Neuronal stem cell (in vitro differentiated cells): ENCODE measurements around the gene CPEB3.

Experiments
- DNase-seq: peaks from one replicate; pipeline ENCODE4 v3.0.0-alpha.2; 2013; ENCODE audit warnings: low spot score
- H2AFZ ChIP-seq: one replicate; pipeline ENCODE4 v1.6.1; 2013; ENCODE audit warnings: mild to moderate bottlenecking, low read length, inconsistent platforms
- H2AK5ac ChIP-seq: 2 replicates; pipeline ENCODE4 v1.6.1; 2013; ENCODE audit warnings: low read depth, mild to moderate bottlenecking, inconsistent platforms, low read length, moderate library complexity, mixed read lengths
- H2BK120ac ChIP-seq: 2 replicates; pipeline ENCODE4 v1.6.1; 2013; ENCODE audit warnings: low read depth, mild to moderate bottlenecking, inconsistent platforms, low read length, moderate library complexity, mixed read lengths
- H2BK12ac ChIP-seq: one replicate; pipeline ENCODE4 v1.6.1; 2013; ENCODE audit warnings: low read length, inconsistent platforms
- H2BK15ac ChIP-seq: 2 replicates; pipeline ENCODE4 v1.6.1; 2013; ENCODE audit warnings: mild to moderate bottlenecking, low read length, inconsistent platforms, mixed read lengths
- H2BK5ac ChIP-seq: one replicate; pipeline ENCODE4 v1.6.1; 2013; ENCODE audit warnings: inconsistent platforms, mild to moderate bottlenecking, low read length, moderate library complexity
- H3K14ac ChIP-seq: one replicate; pipeline ENCODE4 v1.6.1; 2013; ENCODE audit warnings: low read length, inconsistent platforms
- H3K18ac ChIP-seq: 2 replicates; pipeline ENCODE4 v1.6.1; 2013; ENCODE audit warnings: low read length, inconsistent platforms
- H3K23ac ChIP-seq: 2 replicates; pipeline ENCODE4 v1.6.1; 2013; ENCODE audit warnings: low read depth, mild to moderate bottlenecking, mixed read lengths, low read length, inconsistent platforms; ENCODE audit not compliant: poor library complexity
- H3K27ac ChIP-seq: replicated peaks from 3 replicates; pipeline ENCODE4 v1.5.1; 2013; ENCODE audit warnings: low read length, inconsistent platforms
- H3K27me3 ChIP-seq, 3 experiments: 2 replicates each; pipeline ENCODE4 v1.6.1; 2013; ENCODE audit warnings: low read length in 3 of 3, mild to moderate bottlenecking in 2 of 3, inconsistent platforms in 1 of 3, low read depth in 1 of 3, mixed read lengths in 1 of 3, moderate library complexity in 1 of 3; ENCODE audit not compliant: control insufficient read depth in 3 of 3, insufficient read depth in 3 of 3
- H3K36me3 ChIP-seq, 2 donors: replicated peaks in 1 of 2; 2 replicates each; pipeline ENCODE4 v1.6.1; 2013; ENCODE audit warnings: low read length in 2 of 2; ENCODE audit not compliant: control insufficient read depth in 2 of 2, insufficient read depth in 2 of 2
- H3K4ac ChIP-seq: 2 replicates; pipeline ENCODE4 v1.6.1; 2013; ENCODE audit warnings: inconsistent platforms, mild to moderate bottlenecking, low read length, moderate library complexity
- H3K4me1 ChIP-seq, 2 donors: 1 replicate in 1 of 2; 2 replicates in 1 of 2; pipeline ENCODE4 v1.6.1; 2013; ENCODE audit warnings: low read length in 2 of 2, low read depth in 1 of 2; ENCODE audit not compliant: control insufficient read depth in 2 of 2, insufficient read depth in 1 of 2
- H3K4me2 ChIP-seq: one replicate; pipeline ENCODE4 v1.6.1; 2013; ENCODE audit warnings: mild to moderate bottlenecking, low read length, inconsistent platforms; ENCODE audit not compliant: insufficient read depth, poor library complexity, severe bottlenecking
- H3K4me3 ChIP-seq, 2 donors: 2 replicates each; pipeline ENCODE4 v1.5.1; 2013; ENCODE audit warnings: low read length in 2 of 2, mild to moderate bottlenecking in 2 of 2, inconsistent platforms in 1 of 2, moderate library complexity in 1 of 2
- H3K79me1 ChIP-seq: one replicate; pipeline ENCODE4 v1.6.1; 2013; ENCODE audit warnings: low read depth, mild to moderate bottlenecking, inconsistent platforms, low read length, moderate library complexity
- H3K9ac ChIP-seq: one replicate; pipeline ENCODE4 v1.6.1; 2013; ENCODE audit warnings: mild to moderate bottlenecking, low read depth, low read length, inconsistent platforms; ENCODE audit not compliant: poor library complexity
- H3K9me3 ChIP-seq, 2 donors: replicated peaks in 1 of 2; 2 replicates each; pipeline versions ENCODE3 to v1.6.1; 2013; ENCODE audit warnings: low read length in 2 of 2, mild to moderate bottlenecking in 2 of 2, inconsistent platforms in 1 of 2, low read depth in 1 of 2, mixed read lengths in 1 of 2, moderate library complexity in 1 of 2; ENCODE audit not compliant: control insufficient read depth in 2 of 2, insufficient read depth in 1 of 2
- H4K8ac ChIP-seq: one replicate; pipeline ENCODE4 v1.6.1; 2013; ENCODE audit warnings: low read depth, mild to moderate bottlenecking, inconsistent platforms, low read length, moderate library complexity
- H4K91ac ChIP-seq: one replicate; pipeline ENCODE4 v1.6.1; 2013; ENCODE audit warnings: low read length, low read depth, mild to moderate bottlenecking, inconsistent platforms; ENCODE audit not compliant: poor library complexity
- WGBS, 2 donors: extraction: QIAGEN DNeasy Blood & Tissue Kit; methylation state at CpG; one replicate each; pipeline ENCODE4 v1.1.7; 2013; ENCODE audit warnings: missing lambda C conversion rate in 2 of 2, mixed read lengths in 1 of 2; ENCODE audit not compliant: insufficient read length in 2 of 2, insufficient replicate concordance in 1 of 2; ENCODE audit errors: extremely low coverage in 2 of 2; 5-methylcytosine and 5-hydroxymethylcytosine counted together

The CPEB3 gene

DNA sequence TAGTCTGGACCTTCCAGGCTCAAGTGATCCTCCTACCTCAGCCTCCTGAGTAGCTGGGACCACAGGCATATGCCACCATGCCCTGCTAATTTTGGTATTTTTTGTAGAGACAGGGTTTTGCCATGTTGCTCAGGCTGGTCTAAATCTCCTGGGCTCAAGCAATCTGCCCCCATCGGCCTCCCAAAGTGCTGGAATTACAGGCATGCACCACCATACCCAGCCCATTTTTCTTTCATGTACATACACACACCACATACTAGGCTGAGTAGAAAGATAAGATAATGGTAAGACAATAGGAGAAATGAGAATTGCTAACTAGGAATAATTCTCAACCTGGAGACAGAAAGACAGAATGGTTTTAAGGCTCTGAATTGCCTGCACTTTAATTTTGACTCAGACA is 83.8 kb downstream of the CPEB3 start:
- Histone ChIP-seq H3K27me3 (no peaks in the 10 kb centered on the region), H3K9me3 (no peaks in the 10 kb centered on the region)
- no peak for DNase-seq

DNA sequence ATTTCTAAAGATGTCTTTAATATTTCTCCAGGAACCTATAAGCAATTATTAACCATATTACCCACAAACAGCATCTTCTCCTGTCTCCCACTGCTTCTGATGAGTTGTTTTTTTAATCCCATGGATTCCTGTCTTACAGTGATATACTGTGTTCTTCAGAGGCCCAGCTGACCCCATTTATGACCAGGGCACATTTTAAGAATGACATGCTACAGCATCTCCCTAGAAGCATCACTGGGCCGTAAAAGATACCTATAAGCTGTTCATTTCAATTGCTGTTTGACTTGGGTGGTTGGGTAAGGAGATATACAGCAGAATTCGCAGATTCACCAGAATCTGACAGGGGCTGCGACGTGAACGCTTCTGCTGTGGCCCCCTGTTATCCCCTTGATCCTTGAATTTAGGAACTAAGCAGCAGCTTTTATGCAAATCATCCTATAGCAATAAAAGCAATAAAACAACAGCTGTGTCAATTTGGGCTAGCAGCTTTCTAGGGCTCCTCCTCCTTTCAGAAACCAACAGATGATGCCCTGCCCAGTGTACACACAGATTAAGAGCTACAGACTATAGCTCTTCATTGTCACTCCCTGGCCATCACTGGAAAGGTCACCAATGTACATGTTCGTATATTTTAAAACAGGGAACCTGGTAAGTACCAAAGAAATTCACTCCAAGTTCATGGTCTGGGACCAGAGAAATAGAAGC is 86.8 kb downstream of the CPEB3 start:
- H3K4me3 ChIP-seq, result no peak overlapping the region
- H2BK5ac ChIP-seq, result no peak overlapping the region
- no peaks in the 10 kb centered on the region for H3K36me3 ChIP-seq
- H3K4me1 ChIP-seq, result peaks cover 0 to 6% of the 10 kb centered on the region in 2 donors
- no peak overlapping the region for H2AFZ ChIP-seq
- H2AK5ac ChIP-seq, result no peak overlapping the region
- H3K4me2 ChIP-seq, result no peak overlapping the region
- no peaks in the 10 kb centered on the region for H3K9me3 ChIP-seq
- no peak overlapping the region for H3K18ac ChIP-seq
- no peak overlapping the region for H3K14ac ChIP-seq
- H3K27me3 ChIP-seq, result no peaks in the 10 kb centered on the region
- H3K27ac ChIP-seq, result no peak overlapping the region
- no peak overlapping the region for H3K4ac ChIP-seq
- no peak overlapping the region for H3K23ac ChIP-seq
- no peak overlapping the region for H4K8ac ChIP-seq
- H3K79me1 ChIP-seq, result no peaks in the 10 kb centered on the region
- H2BK12ac ChIP-seq, result no peak overlapping the region
- no CpG with 5 or more reads among the region's 6 CpGs for WGBS, 2 donors
- no peak for DNase-seq
- H4K91ac ChIP-seq, result no peak overlapping the region
- H3K9ac ChIP-seq, result no peak overlapping the region
- H2BK120ac ChIP-seq, result no peak overlapping the region
- no peak overlapping the region for H2BK15ac ChIP-seq

More for the DNA sequence above, 83.8 kb downstream of the CPEB3 start:
- no peak overlapping the region for H2BK5ac ChIP-seq
- H3K14ac ChIP-seq, result no peak overlapping the region
- no peak overlapping the region for H3K9ac ChIP-seq
- H3K4me2 ChIP-seq, result no peak overlapping the region
- H2BK15ac ChIP-seq, result no peak overlapping the region
- no peak overlapping the region for H2AFZ ChIP-seq
- H2AK5ac ChIP-seq, result no peak overlapping the region
- no peak overlapping the region for H3K27ac ChIP-seq
- no peak overlapping the region for H3K18ac ChIP-seq
- H2BK120ac ChIP-seq, result no peak overlapping the region
- H3K23ac ChIP-seq, result no peak overlapping the region
- no CpG with 5 or more reads among the region's 1 CpG for WGBS, 2 donors
- H3K79me1 ChIP-seq, result no peaks in the 10 kb centered on the region
- H3K4me3 ChIP-seq, result no peak overlapping the region
- no peak overlapping the region for H2BK12ac ChIP-seq
- H4K91ac ChIP-seq, result no peak overlapping the region
- no peak overlapping the region for H3K4ac ChIP-seq
- H3K36me3 ChIP-seq, result no peaks in the 10 kb centered on the region
- H3K4me1 ChIP-seq, result peaks cover 0 to 6% of the 10 kb centered on the region in 2 donors
- no peak overlapping the region for H4K8ac ChIP-seq

DNA sequence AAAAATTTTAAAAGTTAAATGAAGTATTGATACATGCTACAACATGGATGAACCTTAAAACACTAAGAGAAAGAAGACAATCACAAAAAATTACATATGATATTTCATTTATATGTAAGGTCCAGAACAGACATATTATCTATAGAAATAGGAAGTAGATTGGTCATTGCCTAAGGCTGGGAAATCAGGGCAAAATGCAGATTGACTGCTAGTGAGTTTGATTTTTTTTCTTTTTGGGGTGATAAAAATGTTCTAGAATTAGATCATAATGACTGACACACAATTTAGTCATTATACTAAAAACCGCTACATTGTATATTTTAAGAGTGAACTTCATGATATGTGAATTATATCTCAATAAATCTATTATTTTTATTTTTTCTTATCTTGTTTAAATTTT is 88.3 kb downstream of the CPEB3 start:
- H2BK12ac ChIP-seq, result no peak overlapping the region
- H3K27ac ChIP-seq, result no peak overlapping the region
- H3K27me3 ChIP-seq, result no peaks in the 10 kb centered on the region
- peaks cover 0 to 6% of the 10 kb centered on the region in 2 donors for H3K4me1 ChIP-seq
- no peak overlapping the region for H2AFZ ChIP-seq
- no peak overlapping the region for H4K8ac ChIP-seq
- no CpG with 5 or more reads among the region's 1 CpG for WGBS, 2 donors
- H3K4me3 ChIP-seq, result no peak overlapping the region
- H3K23ac ChIP-seq, result no peak overlapping the region
- H3K9ac ChIP-seq, result no peak overlapping the region
- H2BK15ac ChIP-seq, result no peak overlapping the region
- no peak for DNase-seq
- H3K14ac ChIP-seq, result no peak overlapping the region
- H3K36me3 ChIP-seq, result no peaks in the 10 kb centered on the region
- H3K9me3 ChIP-seq, result no peaks in the 10 kb centered on the region
- no peaks in the 10 kb centered on the region for H3K79me1 ChIP-seq
- no peak overlapping the region for H4K91ac ChIP-seq
- no peak overlapping the region for H2BK120ac ChIP-seq
- no peak overlapping the region for H2BK5ac ChIP-seq
- H2AK5ac ChIP-seq, result no peak overlapping the region
- no peak overlapping the region for H3K18ac ChIP-seq
- H3K4ac ChIP-seq, result no peak overlapping the region
- no peak overlapping the region for H3K4me2 ChIP-seq

DNA sequence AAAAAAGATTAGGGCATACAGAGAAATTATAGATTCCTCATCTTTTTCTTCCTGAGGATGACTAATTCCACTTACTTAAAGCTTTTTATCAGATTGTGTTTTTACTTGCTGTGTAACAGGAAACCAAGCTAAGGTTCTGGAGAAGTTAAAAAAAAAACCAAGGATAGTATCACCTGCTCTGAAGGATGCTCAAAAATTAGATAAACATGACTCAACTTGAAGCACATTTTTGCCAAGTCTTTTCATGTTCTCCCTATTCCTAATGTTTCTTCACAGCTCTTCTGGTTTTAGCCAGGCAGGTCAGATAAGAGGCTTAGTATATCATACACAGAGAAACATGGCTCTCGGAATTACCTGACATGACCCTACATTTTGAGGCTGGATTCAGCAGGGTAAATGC is 90.3 kb downstream of the CPEB3 start:
- H3K4me3 ChIP-seq, result no peak overlapping the region
- H3K4me2 ChIP-seq, result no peak overlapping the region
- H2BK120ac ChIP-seq, result no peak overlapping the region
- H2BK12ac ChIP-seq, result no peak overlapping the region
- H3K9ac ChIP-seq, result no peak overlapping the region
- no peaks in the 10 kb centered on the region for H3K9me3 ChIP-seq
- no CpG with 5 or more reads among the region's 1 CpG for WGBS, 2 donors
- no peak overlapping the region for H3K18ac ChIP-seq
- no peak overlapping the region for H2AK5ac ChIP-seq
- no peaks in the 10 kb centered on the region for H3K79me1 ChIP-seq
- no peak overlapping the region for H2AFZ ChIP-seq
- H3K23ac ChIP-seq, result no peak overlapping the region
- no peak overlapping the region for H4K91ac ChIP-seq
- no peak overlapping the region for H2BK5ac ChIP-seq
- DNase-seq, result no peak
- H3K4ac ChIP-seq, result no peak overlapping the region
- H3K27ac ChIP-seq, result no peak overlapping the region
- no peaks in the 10 kb centered on the region for H3K27me3 ChIP-seq
- no peak overlapping the region for H4K8ac ChIP-seq
- no peak overlapping the region for H2BK15ac ChIP-seq
- no peak overlapping the region for H3K14ac ChIP-seq
- H3K4me1 ChIP-seq, result peaks cover 0 to 6% of the 10 kb centered on the region in 2 donors
- no peaks in the 10 kb centered on the region for H3K36me3 ChIP-seq
